Large intestine (tissue), 3 donors: ENCODE results near the gene MDM4. TPM values are rescaled to one million over a fixed set of nuclear protein-coding genes. Genes with fewer than 3 reads are reported as not detected.
"Not testable (repeated sequence)": the region's sequence is repeated elsewhere in the genome, so short reads cannot be mapped to it uniquely, and the experiment has no call there.

ENCODE experiments used
- DNase-seq, 2 donors: peaks; one replicate each; pipeline versions ENCODE4 v3.0.0 to v3.0.0-alpha.2; 2013
- H3K27ac ChIP-seq: one replicate; pipeline ENCODE4 v1.5.1; 2013; ENCODE audit warnings: low read length
- H3K27me3 ChIP-seq: 2 replicates; pipeline ENCODE4 v1.6.1; 2013; ENCODE audit warnings: low read length; ENCODE audit not compliant: control insufficient read depth, insufficient read depth
- H3K36me3 ChIP-seq: 2 replicates; pipeline ENCODE4 v1.6.1; 2013; ENCODE audit warnings: low read length; ENCODE audit not compliant: control insufficient read depth, insufficient read depth
- H3K4me1 ChIP-seq: one replicate; pipeline ENCODE4 v1.6.1; 2013; ENCODE audit warnings: low read length; ENCODE audit not compliant: control insufficient read depth, insufficient read depth
- H3K4me3 ChIP-seq: one replicate; pipeline ENCODE4 v1.5.1; 2013; ENCODE audit warnings: low read length
- H3K9me3 ChIP-seq: one replicate; pipeline ENCODE4 v1.6.1; 2013; ENCODE audit warnings: mild to moderate bottlenecking, low read depth, low read length, moderate library complexity; ENCODE audit not compliant: control insufficient read depth
- WGBS: methylation state at CpG from one replicate; pipeline ENCODE4 v1.1.5; 2013; ENCODE audit warnings: low lambda C conversion rate; ENCODE audit not compliant: insufficient coverage; 5-methylcytosine and 5-hydroxymethylcytosine counted together
- polyA plus RNA-seq: library from polyadenylated mRNA; unstranded; fragments of 120-200 nt; gene quantifications from one replicate; pipeline ENCODE4 v1.2.1, GENCODE V29; 2013

Gene MDM4
- polyA plus RNA-seq, 1 donor: 40.1 TPM

DNA sequence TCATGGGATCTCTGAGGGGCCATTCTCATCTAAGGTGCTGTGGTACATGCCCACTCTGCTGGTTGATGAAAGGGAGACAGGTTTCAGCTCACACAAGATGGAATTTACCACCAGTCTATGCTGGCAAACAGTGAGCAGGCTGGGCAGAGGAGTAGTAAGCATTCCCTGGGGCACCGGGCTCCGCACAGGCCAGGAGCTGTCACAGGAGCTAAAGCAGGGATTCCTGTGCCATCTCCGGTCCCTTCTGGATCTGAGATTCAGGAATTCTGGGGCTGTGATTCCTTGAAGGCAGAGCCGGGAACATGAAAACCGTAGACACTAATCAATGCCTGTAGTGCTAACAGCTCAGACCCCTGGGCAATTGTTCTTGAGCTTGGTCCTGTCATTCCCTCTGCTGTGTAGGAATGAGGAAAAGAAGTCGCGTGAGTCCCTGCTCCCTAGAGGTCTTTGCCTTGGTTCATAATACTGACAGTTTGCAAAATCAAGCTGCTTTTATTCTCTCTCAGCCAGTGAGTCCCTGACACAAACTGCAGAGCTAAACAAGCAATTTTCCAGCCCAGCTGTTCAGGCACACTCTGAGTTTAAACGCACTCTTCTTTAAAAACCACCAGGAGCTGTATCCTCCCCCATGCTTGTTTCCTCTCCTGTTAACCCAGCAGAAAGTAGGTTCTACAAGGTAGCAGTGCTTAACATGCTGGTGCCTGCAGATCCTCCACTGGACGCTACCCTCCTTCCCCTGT is 52.5 kb downstream of the MDM4 start:
- H3K27ac ChIP-seq: no peak overlapping the region
- H3K27me3 ChIP-seq: no peaks in the 10 kb centered on the region
- no peaks in the 10 kb centered on the region for H3K36me3 ChIP-seq
- H3K4me3 ChIP-seq: no peak overlapping the region
- H3K4me1 ChIP-seq: no peaks in the 10 kb centered on the region
- no peak for DNase-seq
- no peaks in the 10 kb centered on the region for H3K9me3 ChIP-seq
- no CpG with 5 or more reads among the region's 9 CpGs for WGBS

DNA sequence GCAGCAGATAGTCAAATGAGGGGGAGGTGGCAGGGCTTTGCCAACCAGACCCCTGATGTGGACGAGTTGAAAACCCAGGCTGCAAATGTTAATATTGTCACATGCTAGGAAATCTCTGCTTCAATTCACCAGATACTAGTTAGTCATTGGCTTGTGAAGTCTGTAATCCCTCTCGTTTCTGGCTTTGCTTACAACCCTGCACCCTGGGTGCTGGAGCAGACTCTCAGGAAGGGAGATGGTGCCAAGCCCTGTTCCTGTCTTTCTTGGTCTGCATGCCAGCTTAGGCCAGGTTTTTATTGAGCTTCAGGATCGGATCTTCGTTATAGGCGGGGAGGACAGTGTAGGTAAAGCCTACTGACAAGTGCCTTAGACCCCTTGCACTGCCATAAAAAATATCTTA is 53.3 kb downstream of the MDM4 start:
- no peaks in the 10 kb centered on the region for H3K27me3 ChIP-seq
- no peak overlapping the region for H3K27ac ChIP-seq
- H3K4me1 ChIP-seq: no peaks in the 10 kb centered on the region
- H3K4me3 ChIP-seq: no peak overlapping the region
- 100% methylated on average over 3 of the region's 5 CpGs for WGBS
- DNase-seq: no peak
- H3K36me3 ChIP-seq: no peaks in the 10 kb centered on the region
- H3K9me3 ChIP-seq: no peaks in the 10 kb centered on the region

DNA sequence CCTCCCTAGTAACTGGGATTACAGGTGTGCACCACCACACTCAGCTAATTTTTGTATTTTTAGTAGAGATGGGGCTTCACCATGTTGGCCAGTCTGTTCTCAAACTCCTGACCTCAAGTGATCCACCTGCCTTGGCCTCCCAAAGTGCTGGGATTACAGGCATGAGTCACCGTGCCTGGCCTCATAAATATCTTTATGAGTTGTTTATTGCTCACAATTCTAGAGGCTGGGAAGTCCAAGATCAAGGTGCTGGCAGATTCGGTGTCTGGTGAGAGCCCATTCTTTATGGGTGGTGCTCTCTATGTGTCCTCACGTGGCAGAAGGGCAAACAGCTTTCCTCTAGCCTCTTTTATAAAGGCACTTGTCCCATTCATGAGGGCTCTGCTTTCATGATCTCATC is 53.8 kb downstream of the MDM4 start:
- H3K4me3 ChIP-seq, H3K36me3 ChIP-seq, H3K27ac ChIP-seq, H3K9me3 ChIP-seq, H3K27me3 ChIP-seq, H3K4me1 ChIP-seq, DNase-seq: not testable (repeated sequence)
- no CpG with 5 or more reads among the region's 3 CpGs for WGBS

DNA sequence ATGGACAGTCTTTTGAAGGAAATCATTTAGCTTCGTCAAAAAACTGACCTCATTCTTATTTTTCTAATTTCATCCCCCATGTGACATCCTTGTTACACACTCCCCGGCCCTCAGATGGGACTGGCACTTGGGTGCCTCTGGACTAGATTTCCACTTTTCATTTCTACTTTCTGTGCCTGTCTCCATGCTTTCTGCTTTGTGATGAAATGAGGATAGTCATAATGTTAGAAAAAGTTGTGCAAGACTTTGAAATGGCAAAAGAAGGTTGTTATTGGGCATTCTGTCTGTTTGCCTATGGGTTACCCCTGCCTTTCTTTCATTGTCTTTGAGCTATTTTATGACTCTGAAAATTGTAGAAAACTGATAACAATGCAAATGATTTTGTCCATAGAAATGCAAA is 54.9 kb downstream of the MDM4 start:
- DNase-seq: no peak
- Histone ChIP-seq H3K27ac (no peak overlapping the region), H3K27me3 (no peaks in the 10 kb centered on the region), H3K9me3 (no peaks in the 10 kb centered on the region), H3K4me3 (no peak overlapping the region), H3K36me3 (no peaks in the 10 kb centered on the region), H3K4me1 (no peaks in the 10 kb centered on the region)
- no CpG with 5 or more reads among the region's 2 CpGs for WGBS

DNA sequence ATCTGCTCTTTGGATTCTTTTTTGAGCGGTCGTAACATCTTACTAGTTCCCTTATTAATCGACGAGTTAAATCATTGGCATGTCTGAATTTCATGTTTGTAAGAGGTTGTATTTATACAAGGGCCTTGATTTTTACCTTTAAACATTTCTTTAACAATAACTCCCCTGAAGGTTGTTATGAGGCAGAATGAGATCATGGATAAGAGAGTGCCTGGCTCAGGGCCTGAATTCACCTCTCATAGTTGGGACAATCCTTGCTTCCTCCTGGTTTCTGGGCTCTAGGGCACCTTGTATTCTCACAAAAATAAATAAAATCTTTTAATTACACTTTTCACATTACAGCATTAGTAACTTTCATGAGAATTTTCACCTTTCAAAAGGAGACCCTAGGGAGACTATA is 55.4 kb downstream of the MDM4 start:
- Histone ChIP-seq H3K27ac (no peak overlapping the region), H3K27me3 (no peaks in the 10 kb centered on the region)

DNA sequence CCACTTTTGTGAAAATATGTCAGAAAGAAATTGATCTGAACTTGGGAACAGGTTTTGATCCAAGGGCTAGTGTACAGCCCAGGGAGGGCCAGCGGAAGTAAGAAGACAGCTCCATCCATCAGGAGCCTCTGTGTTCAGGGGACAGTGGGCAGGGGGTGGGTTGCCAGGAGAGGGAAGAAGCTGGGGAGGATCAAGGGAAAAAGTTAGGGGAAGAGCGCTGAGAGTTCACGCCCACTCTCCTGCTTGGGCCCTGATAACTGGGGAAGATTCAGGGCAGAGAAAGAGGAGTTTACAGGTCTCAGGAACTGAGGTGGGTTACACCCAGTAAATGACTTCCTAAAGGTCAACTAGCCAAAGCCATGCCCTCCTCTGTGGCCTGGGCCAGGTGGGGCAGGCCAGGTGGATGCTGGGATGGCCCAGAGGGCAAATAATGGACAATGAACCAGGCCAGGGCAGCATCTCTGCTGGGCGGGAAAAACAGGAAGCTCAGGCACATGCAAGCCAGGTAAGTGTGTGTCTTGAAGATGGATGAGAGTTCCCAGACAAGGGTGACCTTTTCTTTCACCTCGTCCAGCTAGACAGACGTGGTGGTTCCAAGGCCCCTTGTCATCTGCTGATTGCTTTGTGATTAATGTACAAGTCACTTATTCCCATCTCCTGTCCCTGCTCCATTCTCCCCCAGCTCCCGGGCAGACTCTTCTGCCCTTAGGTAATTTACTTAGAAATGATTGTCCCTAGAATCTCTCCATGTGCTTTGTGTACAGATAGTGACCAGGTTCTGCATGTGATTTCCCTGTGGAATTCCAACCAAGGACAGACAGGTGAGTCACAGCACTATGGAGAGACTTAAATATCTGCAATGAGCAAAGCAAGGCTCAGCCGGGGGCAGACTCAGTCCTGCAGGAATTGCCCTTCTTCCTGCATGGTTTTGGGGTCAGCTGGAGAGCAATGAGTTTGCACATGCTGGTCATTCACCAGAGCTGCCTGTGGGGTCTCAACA is 57.0 kb downstream of the MDM4 start:
- WGBS: no CpG with 5 or more reads among the region's 8 CpGs
- H3K4me1 ChIP-seq: no peaks in the 10 kb centered on the region
- peak; percentile 23 to 32 for DNase-seq
- H3K4me3 ChIP-seq: no peak overlapping the region
- no peaks in the 10 kb centered on the region for H3K27me3 ChIP-seq
- H3K9me3 ChIP-seq: no peaks in the 10 kb centered on the region
- no peaks in the 10 kb centered on the region for H3K36me3 ChIP-seq
- no peak overlapping the region for H3K27ac ChIP-seq

More for the DNA sequence above, 55.4 kb downstream of the MDM4 start:
- H3K4me3 ChIP-seq: no peak overlapping the region
- H3K4me1 ChIP-seq: no peaks in the 10 kb centered on the region
- 92% methylated on average over 2 of the region's 4 CpGs for WGBS
- H3K36me3 ChIP-seq: no peaks in the 10 kb centered on the region
- no peak for DNase-seq
- no peaks in the 10 kb centered on the region for H3K9me3 ChIP-seq

DNA sequence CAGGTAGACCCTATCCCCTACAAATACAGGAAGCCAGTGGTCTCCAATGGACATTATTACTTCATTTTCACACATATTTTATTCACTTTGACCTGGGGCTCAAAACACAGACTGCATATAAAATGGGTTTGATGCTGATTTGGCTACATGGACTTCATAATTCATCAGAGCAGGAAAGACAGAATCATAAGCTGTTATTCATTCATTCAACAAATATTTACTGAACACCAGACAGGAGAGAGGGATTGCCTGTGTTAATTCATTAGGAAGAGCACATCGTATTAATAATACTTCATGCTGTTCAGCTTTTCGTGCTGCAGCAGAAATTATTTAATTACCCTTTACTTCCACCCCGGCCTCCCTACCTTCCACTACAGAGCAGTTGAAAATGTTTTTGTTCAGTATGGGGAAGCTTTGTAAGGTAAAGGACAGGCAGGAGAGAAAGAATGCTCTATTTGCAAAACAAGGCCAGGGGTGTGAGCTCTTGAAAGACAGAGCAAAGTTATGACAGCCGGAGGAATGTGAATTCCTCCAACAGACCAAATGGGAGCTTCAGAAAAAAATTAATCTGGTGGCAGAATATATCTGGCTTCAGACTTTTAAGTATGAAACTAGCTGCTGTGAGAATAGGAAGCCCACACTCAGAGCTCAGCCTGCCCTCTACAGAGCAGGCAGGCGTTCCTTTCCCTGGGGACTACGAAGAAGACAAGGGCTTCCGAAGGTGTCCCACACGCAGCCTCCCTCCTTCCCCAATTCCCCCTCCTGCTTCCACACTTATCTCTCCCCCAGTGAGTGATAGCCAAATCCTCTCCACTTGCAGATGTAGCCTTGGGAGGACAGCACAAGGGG is 58.0 kb downstream of the MDM4 start:
- DNase-seq: no peak
- no peaks in the 10 kb centered on the region for H3K27me3 ChIP-seq
- no peaks in the 10 kb centered on the region for H3K9me3 ChIP-seq
- WGBS: 50% methylated on average over 2 of the region's 8 CpGs
- no peaks in the 10 kb centered on the region for H3K36me3 ChIP-seq
- no peak overlapping the region for H3K27ac ChIP-seq
- H3K4me3 ChIP-seq: no peak overlapping the region
- no peaks in the 10 kb centered on the region for H3K4me1 ChIP-seq

DNA sequence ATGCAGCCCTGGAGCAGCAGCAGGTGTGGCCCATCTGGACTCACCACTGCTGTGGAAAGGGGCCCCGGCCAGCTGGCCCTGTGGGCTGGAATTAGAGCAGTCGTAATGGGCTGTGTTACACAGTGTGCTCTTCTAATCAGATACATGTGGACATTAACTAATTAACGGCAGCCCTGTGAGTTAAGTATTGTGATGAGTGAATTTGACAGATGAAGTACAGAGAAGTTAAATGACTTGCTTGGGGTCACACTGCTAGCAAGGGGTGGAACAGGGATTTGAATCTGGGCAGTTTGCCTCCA is 58.6 kb downstream of the MDM4 start:
- Histone ChIP-seq H3K36me3 (no peaks in the 10 kb centered on the region), H3K4me1 (no peaks in the 10 kb centered on the region), H3K27me3 (no peaks in the 10 kb centered on the region), H3K4me3 (no peak overlapping the region), H3K9me3 (no peaks in the 10 kb centered on the region), H3K27ac (no peak overlapping the region)
- WGBS: no CpG with 5 or more reads among the region's 3 CpGs
- DNase-seq: peak in 1 of 2 donors; percentile 30

DNA sequence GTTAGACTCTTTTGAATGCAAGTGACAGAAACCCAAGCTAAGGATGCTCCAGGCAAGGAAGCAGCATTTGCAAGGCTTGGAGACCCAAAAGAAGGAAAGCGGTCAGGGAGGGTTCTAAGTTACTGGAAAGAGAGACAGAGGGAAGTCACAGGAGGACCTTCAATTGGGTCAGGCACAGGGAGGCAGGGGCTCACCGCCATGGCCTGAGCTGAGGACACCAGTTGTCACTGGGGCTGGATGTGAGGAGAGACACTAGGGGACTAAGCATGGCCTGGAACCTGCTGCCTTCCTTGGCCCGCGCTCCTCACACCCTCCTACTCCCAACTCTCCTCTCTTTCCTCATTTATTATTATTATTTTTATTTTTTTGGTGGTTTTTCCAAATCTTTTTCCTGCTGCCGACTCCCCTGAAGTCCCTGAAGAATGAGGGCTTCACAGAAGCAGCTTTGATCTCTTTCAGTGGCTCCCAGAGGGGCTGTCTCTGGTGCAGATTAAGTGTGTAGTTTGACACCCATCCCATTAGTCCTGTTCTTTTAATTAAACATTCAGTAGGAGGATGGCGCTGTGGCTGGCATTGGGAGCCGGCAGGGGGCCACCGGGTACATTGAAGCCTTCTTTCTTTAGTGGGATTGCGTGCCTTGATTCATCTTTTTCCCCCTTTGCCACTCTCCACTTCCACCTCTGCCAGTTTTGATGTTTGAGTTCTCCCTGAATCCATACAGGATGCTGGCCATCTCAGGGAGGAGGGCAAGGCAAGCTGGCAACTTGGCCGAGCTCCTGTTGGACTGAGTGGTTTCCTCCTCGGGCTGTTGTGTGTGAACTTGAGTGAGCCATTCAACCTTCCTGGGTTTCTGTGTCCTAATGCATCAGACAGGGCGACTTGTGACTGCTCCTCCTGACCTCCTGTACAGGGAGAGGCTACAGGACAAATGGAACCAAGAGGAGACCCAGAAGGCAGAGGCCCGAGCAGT is 59.3 kb downstream of the MDM4 start:
- Histone ChIP-seq H3K27me3 (no peaks in the 10 kb centered on the region), H3K9me3 (no peaks in the 10 kb centered on the region), H3K27ac (no peak overlapping the region), H3K36me3 (no peaks in the 10 kb centered on the region), H3K4me1 (no peaks in the 10 kb centered on the region), H3K4me3 (no peak overlapping the region)
- DNase-seq: no peak
- WGBS: 100% methylated on average over 2 of the region's 13 CpGs
